BJ (cell line): ENCODE results near the gene NIT2. TPM values are rescaled to one million over a fixed set of nuclear protein-coding genes. Genes with fewer than 3 reads are reported as not detected.
A peak's percentile ranks its signal among the peaks of the same experiment; 100 is the strongest.

Experiments used
- CTCF ChIA-PET: fragments of 350-600 bp; formaldehyde crosslinking; extraction: SDS; loops from one replicate; lab custom pipeline; 2021; ENCODE audit warnings: antibody characterized with exemption, inconsistent platforms; lab: Yijun Ruan, JAX
- POLR2A ChIA-PET: fragments of 300-600 bp; sonication (Branson Sonifier 250); formaldehyde crosslinking; extraction: SDS; loops from one replicate; lab custom pipeline; 2021; ENCODE audit warnings: antibody characterized with exemption; lab: Charles Lee
- DNase-seq: peaks from one replicate; pipeline ENCODE4 v3.0.0-alpha.2; 2011; ENCODE audit warnings: low read depth
- H3K27me3 ChIP-seq: 2 replicates; pipeline ENCODE4 v1.6.0; 2011; ENCODE audit warnings: low read length; ENCODE audit not compliant: control insufficient read depth, insufficient read depth
- H3K36me3 ChIP-seq: 2 replicates; pipeline ENCODE4 v1.5.1; 2011; ENCODE audit warnings: low read length; ENCODE audit not compliant: control insufficient read depth, insufficient read depth
- H3K4me3 ChIP-seq: 2 replicates; pipeline ENCODE4 v1.5.1; 2011; ENCODE audit warnings: low read depth, mild to moderate bottlenecking, control low read depth, low read length
- CTCF ChIP-seq: IDR thresholded peaks from 2 replicates; pipeline ENCODE4 v1.5.1; 2011; ENCODE audit warnings: low read depth, mild to moderate bottlenecking, control low read depth, inconsistent platforms, low read length, moderate library complexity; ENCODE audit not compliant: insufficient read depth
- polyA plus RNA-seq: library from polyadenylated mRNA; depleted of rRNA; stranded (reverse); fragments of >200 nt; gene quantifications from 2 replicates; pipeline ENCODE4 v1.2.3, GENCODE V29; 2011

The NIT2 gene
- polyA plus RNA-seq, 1 experiment: 34.5 TPM

GRCh38 chr3:100352296-100353231, 18.0 kb downstream of the NIT2 start:
- peak; percentile 11 for DNase-seq
- ChIA-PET CTCF (interaction anchor here (0.7 kb wide), 1 partner anchor 9 kb away, joined by 3 read pairs; no protein-coding TSS in a partner anchor), POLR2A (no interaction called here)
- Histone ChIP-seq H3K27me3 (no peaks in the 10 kb centered on the region), H3K36me3 (peaks cover 9% of the 10 kb centered on the region), H3K4me3 (no peak overlapping the region)
- TF ChIP-seq CTCF: no peak

DNA sequence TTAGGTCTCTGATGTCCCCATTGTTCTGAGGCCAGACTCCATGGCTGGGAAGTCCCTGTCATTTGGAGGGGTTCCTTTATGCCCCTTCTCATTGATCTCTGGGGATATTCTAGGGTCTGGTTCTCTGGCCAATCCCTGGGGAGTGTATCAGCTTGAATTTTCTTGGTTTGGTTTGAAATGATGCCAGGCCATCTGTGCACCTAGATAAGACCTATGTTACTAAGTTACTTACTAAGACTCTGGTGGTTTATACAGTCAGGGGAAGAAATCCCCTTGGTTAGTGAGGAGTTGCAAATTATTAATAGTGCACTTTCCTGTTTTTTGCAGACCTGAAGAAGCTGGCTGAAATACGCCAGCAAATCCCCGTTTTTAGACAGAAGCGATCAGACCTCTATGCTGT, 20.3 kb downstream of the NIT2 start:
- DNase-seq: no peak

DNA sequence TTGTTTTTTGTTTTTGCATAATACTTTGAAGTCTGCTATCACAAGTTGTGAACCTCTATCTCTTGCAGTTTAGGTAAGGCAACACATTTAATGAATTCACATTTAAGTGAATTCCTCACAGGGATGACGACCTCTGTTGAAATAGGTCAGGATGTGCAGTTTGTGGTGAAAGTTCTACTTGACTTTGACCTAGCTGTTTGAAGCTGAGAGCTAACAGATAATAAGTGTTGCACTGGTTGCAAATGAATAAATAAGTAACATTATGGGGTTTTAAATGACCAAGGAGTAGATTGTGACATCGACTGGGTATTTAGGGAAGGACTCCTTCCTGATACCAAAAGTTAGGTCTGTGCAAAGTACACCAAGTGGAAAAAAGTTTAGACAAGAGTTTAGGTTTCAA, 23.9 kb downstream of the NIT2 start:
- TF ChIP-seq CTCF: no peak
- ChIA-PET POLR2A (no interaction called here), CTCF (no interaction called here)
- H3K27me3 ChIP-seq: no peaks in the 10 kb centered on the region
- no peak overlapping the region for H3K4me3 ChIP-seq
- no peak for DNase-seq
- peaks cover 4% of the 10 kb centered on the region for H3K36me3 ChIP-seq

More for the DNA sequence above, 20.3 kb downstream of the NIT2 start:
- CTCF ChIA-PET: interaction anchor here (0.9 to 2.1 kb wide), 2 partner anchors 8 to 12 kb away, joined by 3 to 6 read pairs; no protein-coding TSS in a partner anchor
- POLR2A ChIA-PET: no interaction called here
- TF ChIP-seq CTCF: no peak
- Histone ChIP-seq H3K4me3 (no peak overlapping the region), H3K27me3 (no peaks in the 10 kb centered on the region), H3K36me3 (peaks cover 5% of the 10 kb centered on the region)

GRCh38 chr3:100359035-100359434, 24.5 kb downstream of the NIT2 start:
- peaks cover 2% of the 10 kb centered on the region; the same call in 1 of the 2 replicates for H3K36me3 ChIP-seq
- no peak for TF ChIP-seq CTCF
- ChIA-PET POLR2A (no interaction called here), CTCF (no interaction called here)
- H3K4me3 ChIP-seq: no peak overlapping the region
- no peaks in the 10 kb centered on the region for H3K27me3 ChIP-seq
- DNase-seq: no peak

- no peaks in the 10 kb centered on the region for H3K27me3 ChIP-seq
- peaks cover 3% of the 10 kb centered on the region for H3K36me3 ChIP-seq
- ChIA-PET CTCF (interaction anchor here (1.7 kb wide), 1 partner anchor 12 kb away, joined by 3 read pairs; no protein-coding TSS in a partner anchor), POLR2A (interaction anchor here (0.6 kb wide), 1 partner anchor 537 kb away, joined by 3 read pairs; no protein-coding TSS in a partner anchor)
- TF ChIP-seq CTCF: no peak
- DNase-seq: no peak
- H3K4me3 ChIP-seq: no peak overlapping the region
Observed at GRCh38 chr3:100360757-100361496, 26.4 kb downstream of the NIT2 start.
